HepG2 (cell line): ENCODE data around the gene DNAJC5. TPM values are rescaled to one million over a fixed set of nuclear protein-coding genes. Genes with fewer than 3 reads are reported as not detected.

Experiments used
- FOXP1 ChIP-seq, 2 experiments: fragments of 450-650 bp in 1 of 2; IDR thresholded peaks; 2 replicates each; pipeline ENCODE4 v1.6.1; 2017 to 2018; ENCODE audit warnings: antibody characterized with exemption in 1 of 2
- KIAA2018 ChIP-seq: sonication (generic); formaldehyde crosslinking; IDR thresholded peaks from 2 replicates; pipeline ENCODE4 v1.5.0; 2020; ENCODE audit warnings: mild to moderate bottlenecking, missing genetic modification reagents, borderline replicate concordance
- MTERF4 ChIP-seq: sonication (generic); formaldehyde crosslinking; IDR thresholded peaks from 2 replicates; pipeline ENCODE4 v1.8.0; 2023; ENCODE audit warnings: mild to moderate bottlenecking, missing genetic modification reagents
- NONO ChIP-seq, 2 experiments: fragments of 450-650 bp in 1 of 2; sonication (generic) in 1 of 2; formaldehyde crosslinking in 1 of 2; IDR thresholded peaks in 1 of 2; conservative IDR thresholded peaks in 1 of 2; 2 replicates each; pipeline versions ENCODE4 v1.6.1 to v1.8.0; 2017 to 2022; ENCODE audit warnings: mild to moderate bottlenecking in 1 of 2, missing genetic modification reagents in 1 of 2, moderate library complexity in 1 of 2
- U2AF1 ChIP-seq: fragments of 200-400 bp; formaldehyde crosslinking; optimal IDR thresholded peaks from 2 replicates; pipeline ENCODE3; 2017; ENCODE audit warnings: mild to moderate bottlenecking, low read depth, low read length
- ZBTB10 ChIP-seq: sonication (generic); formaldehyde crosslinking; IDR thresholded peaks from 2 replicates; pipeline ENCODE4 v1.4.0; 2020; ENCODE audit warnings: missing genetic modification reagents, borderline replicate concordance
- ZFP90 ChIP-seq: sonication (generic); formaldehyde crosslinking; IDR thresholded peaks from 2 replicates; pipeline ENCODE4 v1.8.0; 2022; ENCODE audit warnings: missing genetic modification reagents, mild to moderate bottlenecking, inconsistent platforms, borderline replicate concordance
- ZNF788 ChIP-seq: sonication (generic); formaldehyde crosslinking; IDR thresholded peaks from 2 replicates; pipeline ENCODE4 v1.5.0; 2020; ENCODE audit warnings: mild to moderate bottlenecking, missing genetic modification reagents, borderline replicate concordance
- polyA plus RNA-seq, 8 experiments: library from polyadenylated mRNA; depleted of rRNA in 3 of 8; stranded (reverse) in 7 of 8; unstranded in 1 of 8; fragments of >200 nt; fragmentation: Illumina TruSeq in 4 of 8; extraction: Trizol in 4 of 8; gene quantifications; 2 replicates each; pipeline versions ENCODE4 v1.2.1 to v1.2.3, GENCODE V29; 2011 to 2016; ENCODE audit warnings: low read depth in 4 of 8, missing spikeins in 1 of 8, mixed read lengths in 1 of 8; ENCODE audit not compliant: insufficient read depth in 1 of 8
- total RNA-seq, 5 experiments: library from RNA; depleted of rRNA; stranded (reverse); fragments of >200 nt; fragmentation: Illumina TruSeq; extraction: Trizol; gene quantifications; 2 replicates each; pipeline ENCODE4 v1.2.3, GENCODE V29; 2016; ENCODE audit warnings: low read depth in 1 of 5
- TF ChIP-seq, protein P1 (sequence below): sonication (generic); formaldehyde crosslinking; IDR thresholded peaks from 2 replicates; pipeline ENCODE4 v1.4.0; 2020; ENCODE audit warnings: missing genetic modification reagents
- TF ChIP-seq, protein P2 (sequence below): sonication (generic); formaldehyde crosslinking; conservative IDR thresholded peaks from 2 replicates; pipeline ENCODE4 v1.4.0; 2020; ENCODE audit warnings: missing genetic modification reagents

DNAJC5 gene
- total and polyA plus RNA-seq, 2 of the 13 experiments (the other 11 are each of a cell fraction or from before 2014, with no cell fraction given), result 42.8 to 64.5 TPM

GRCh38 chr20:63940472-63941266 lies 45.7 kb downstream of the DNAJC5 start (continued):
- TF ChIP-seq, protein P1, sequence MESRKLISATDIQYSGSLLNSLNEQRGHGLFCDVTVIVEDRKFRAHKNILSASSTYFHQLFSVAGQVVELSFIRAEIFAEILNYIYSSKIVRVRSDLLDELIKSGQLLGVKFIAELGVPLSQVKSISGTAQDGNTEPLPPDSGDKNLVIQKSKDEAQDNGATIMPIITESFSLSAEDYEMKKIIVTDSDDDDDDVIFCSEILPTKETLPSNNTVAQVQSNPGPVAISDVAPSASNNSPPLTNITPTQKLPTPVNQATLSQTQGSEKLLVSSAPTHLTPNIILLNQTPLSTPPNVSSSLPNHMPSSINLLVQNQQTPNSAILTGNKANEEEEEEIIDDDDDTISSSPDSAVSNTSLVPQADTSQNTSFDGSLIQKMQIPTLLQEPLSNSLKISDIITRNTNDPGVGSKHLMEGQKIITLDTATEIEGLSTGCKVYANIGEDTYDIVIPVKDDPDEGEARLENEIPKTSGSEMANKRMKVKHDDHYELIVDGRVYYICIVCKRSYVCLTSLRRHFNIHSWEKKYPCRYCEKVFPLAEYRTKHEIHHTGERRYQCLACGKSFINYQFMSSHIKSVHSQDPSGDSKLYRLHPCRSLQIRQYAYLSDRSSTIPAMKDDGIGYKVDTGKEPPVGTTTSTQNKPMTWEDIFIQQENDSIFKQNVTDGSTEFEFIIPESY (CRISPR knock-in tag), result peak; percentile 45; the same call in 1 of the 2 replicates
- TF ChIP-seq, protein P2, sequence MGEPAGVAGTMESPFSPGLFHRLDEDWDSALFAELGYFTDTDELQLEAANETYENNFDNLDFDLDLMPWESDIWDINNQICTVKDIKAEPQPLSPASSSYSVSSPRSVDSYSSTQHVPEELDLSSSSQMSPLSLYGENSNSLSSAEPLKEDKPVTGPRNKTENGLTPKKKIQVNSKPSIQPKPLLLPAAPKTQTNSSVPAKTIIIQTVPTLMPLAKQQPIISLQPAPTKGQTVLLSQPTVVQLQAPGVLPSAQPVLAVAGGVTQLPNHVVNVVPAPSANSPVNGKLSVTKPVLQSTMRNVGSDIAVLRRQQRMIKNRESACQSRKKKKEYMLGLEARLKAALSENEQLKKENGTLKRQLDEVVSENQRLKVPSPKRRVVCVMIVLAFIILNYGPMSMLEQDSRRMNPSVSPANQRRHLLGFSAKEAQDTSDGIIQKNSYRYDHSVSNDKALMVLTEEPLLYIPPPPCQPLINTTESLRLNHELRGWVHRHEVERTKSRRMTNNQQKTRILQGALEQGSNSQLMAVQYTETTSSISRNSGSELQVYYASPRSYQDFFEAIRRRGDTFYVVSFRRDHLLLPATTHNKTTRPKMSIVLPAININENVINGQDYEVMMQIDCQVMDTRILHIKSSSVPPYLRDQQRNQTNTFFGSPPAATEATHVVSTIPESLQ (CRISPR knock-in tag), result no peak
- TF ChIP-seq KIAA2018 (no peak), ZBTB10 (CRISPR knock-in tag) (no peak), U2AF1 (no peak), ZFP90 (no peak), MTERF4 (CRISPR knock-in tag) (no peak), FOXP1 (IDR thresholded peaks at IDR 0.05) (no peak), FOXP1 (CRISPR knock-in tag; IDR thresholded peaks at IDR 0.05) (no peak), NONO (IDR thresholded peaks at IDR 0.05) (no peak), NONO (CRISPR knock-in tag; conservative IDR thresholded peaks at IDR 0.05) (0 out of 2 replicates have a peak, but pooled peaks have one; percentile 19), ZNF788 (CRISPR knock-in tag) (0 out of 2 replicates have a peak, but pooled peaks have one; percentile 27)
